ENCODE results near the gene NVL.

Gene NVL

GRCh38 chr1:224273641-224274040 is 56.3 kb downstream of the NVL start:
- H3K9me3 ChIP-seq, result no peaks in the 10 kb centered on the region
- H3K36me3 ChIP-seq, result peaks cover 33% of the 10 kb centered on the region
- no peak for TF ChIP-seq CTCF (IDR thresholded peaks at IDR 0.05)
- H3K27ac ChIP-seq, result no peak overlapping the region
- no peaks in the 10 kb centered on the region for H3K4me1 ChIP-seq (ENCODE audit: control insufficient read depth in 1 of 2, insufficient read depth in 1 of 2, low read depth in 1 of 2, low read length in 1 of 2)
- H3K4me3 ChIP-seq (ENCODE audit: low read depth in 1 of 2, low read length in 1 of 2), result no peak overlapping the region
- no peaks in the 10 kb centered on the region for H3K27me3 ChIP-seq

GRCh38 chr1:224271106-224271505 is 58.9 kb downstream of the NVL start:
- Histone ChIP-seq H3K9me3 (no peaks in the 10 kb centered on the region), H3K4me1 (ENCODE audit: control insufficient read depth in 1 of 2, insufficient read depth in 1 of 2, low read depth in 1 of 2, low read length in 1 of 2) (no peaks in the 10 kb centered on the region), H3K36me3 (peaks cover 38% of the 10 kb centered on the region), H3K27me3 (no peaks in the 10 kb centered on the region), H3K27ac (no peak overlapping the region), H3K4me3 (ENCODE audit: low read depth in 1 of 2, low read length in 1 of 2) (no peak overlapping the region)
- TF ChIP-seq CTCF (IDR thresholded peaks at IDR 0.05), result no peak

GRCh38 chr1:224267925-224268324 is 62.0 kb downstream of the NVL start:
- Histone ChIP-seq H3K4me3 (ENCODE audit: low read depth in 1 of 2, low read length in 1 of 2) (no peak overlapping the region), H3K27ac (no peak overlapping the region), H3K36me3 (peaks cover 17% of the 10 kb centered on the region), H3K27me3 (no peaks in the 10 kb centered on the region), H3K9me3 (no peaks in the 10 kb centered on the region), H3K4me1 (ENCODE audit: control insufficient read depth in 1 of 2, insufficient read depth in 1 of 2, low read depth in 1 of 2, low read length in 1 of 2) (no peaks in the 10 kb centered on the region)
- no peak for TF ChIP-seq CTCF (IDR thresholded peaks at IDR 0.05)

GRCh38 chr1:224266915-224267856 is 62.8 kb downstream of the NVL start:
- H3K9me3 ChIP-seq, result no peaks in the 10 kb centered on the region
- no peaks in the 10 kb centered on the region for H3K27me3 ChIP-seq
- peaks cover 17% of the 10 kb centered on the region for H3K36me3 ChIP-seq
- H3K4me3 ChIP-seq (ENCODE audit: low read depth in 1 of 2, low read length in 1 of 2), result no peak overlapping the region
- H3K4me1 ChIP-seq (ENCODE audit: control insufficient read depth in 1 of 2, insufficient read depth in 1 of 2, low read depth in 1 of 2, low read length in 1 of 2), result no peaks in the 10 kb centered on the region
- TF ChIP-seq CTCF (IDR thresholded peaks at IDR 0.05), result no peak
- no peak overlapping the region for H3K27ac ChIP-seq

GRCh38 chr1:224266105-224266914 is 63.7 kb downstream of the NVL start:
- Histone ChIP-seq H3K4me1 (ENCODE audit: control insufficient read depth in 1 of 2, insufficient read depth in 1 of 2, low read depth in 1 of 2, low read length in 1 of 2) (no peaks in the 10 kb centered on the region), H3K27ac (no peak overlapping the region), H3K27me3 (no peaks in the 10 kb centered on the region), H3K36me3 (peaks cover 13% of the 10 kb centered on the region), H3K9me3 (no peaks in the 10 kb centered on the region), H3K4me3 (ENCODE audit: low read depth in 1 of 2, low read length in 1 of 2) (no peak overlapping the region)
- TF ChIP-seq CTCF (IDR thresholded peaks at IDR 0.05), result no peak

All from neutrophil (primary cell).